ENCODE data around the gene DISP3.

GRCh38 chr1:11534846-11535245 is 55.9 kb downstream of the DISP3 start:
- TF ChIP-seq EZH2phosphoT487 (IDR thresholded peaks at IDR 0.05; ENCODE audit: insufficient read depth, low read depth) (no peak), EZH2 (IDR thresholded peaks at IDR 0.05; ENCODE audit: insufficient read depth, poor library complexity, severe bottlenecking) (no peak)

All from GM23248 (cell line).